ENCODE measurements around the gene DERL3. TPM values are rescaled to one million over a fixed set of nuclear protein-coding genes. Genes with fewer than 3 reads are reported as not detected.

The DERL3 gene
- total and polyA plus RNA-seq, 2 of the 13 experiments (the other 11 are each of a cell fraction or from before 2014, with no cell fraction given) = not detected

GRCh38 chr22:23857606-23858483, 19.0 kb upstream of the DERL3 start, which contains the start of gene SLC2A11 (continued):
- TF ChIP-seq ASH2L (IDR thresholded peaks at IDR 0.05; ENCODE audit: insufficient read length, low read depth, low read length) (peak; percentile 56), CSRNP2 (CRISPR knock-in tag; conservative IDR thresholded peaks at IDR 0.05; ENCODE audit: low read depth) (no peak), ZBED4 (CRISPR knock-in tag; IDR thresholded peaks at IDR 0.05; ENCODE audit: borderline replicate concordance) (no peak), POLR2G (IDR thresholded peaks at IDR 0.05; ENCODE audit: low read depth, low read length) (peak; percentile 90), POLR2AphosphoS5 (IDR thresholded peaks at IDR 0.05; ENCODE audit: low read depth, low read length) (peak; percentile 90), FOXP4 (CRISPR knock-in tag; IDR thresholded peaks at IDR 0.05) (no peak), ZNF772 (CRISPR knock-in tag; IDR thresholded peaks at IDR 0.05) (no peak), ZNF720 (CRISPR knock-in tag; IDR thresholded peaks at IDR 0.05) (no peak), POLR2AphosphoS2 (IDR thresholded peaks at IDR 0.05; ENCODE audit: low read depth, low read length) (no peak), FOXA1 (IDR thresholded peaks at IDR 0.05) (no peak), FOXA1 (CRISPR knock-in tag; IDR thresholded peaks at IDR 0.05) (no peak), MIER2 (CRISPR knock-in tag; IDR thresholded peaks at IDR 0.05) (no peak), ZNF780A (CRISPR knock-in tag; IDR thresholded peaks at IDR 0.05) (no peak), MNT (IDR thresholded peaks at IDR 0.05) (no peak), ZNF850 (CRISPR knock-in tag; conservative IDR thresholded peaks at IDR 0.05) (no peak), TRIM24 (CRISPR knock-in tag; IDR thresholded peaks at IDR 0.05) (no peak), ZNF431 (CRISPR knock-in tag; IDR thresholded peaks at IDR 0.05; ENCODE audit: borderline replicate concordance, low read depth) (no peak; the same call in 1 of the 2 replicates), ZNF276 (CRISPR knock-in tag; IDR thresholded peaks at IDR 0.05; ENCODE audit: low read depth) (no peak)
